GM18868 (cell line): Measurements from ENCODE around the gene SPATA32.

ENCODE experiments used
- ATAC-seq: cut with Tn5 transposase; IDR thresholded peaks from one replicate; pipeline ENCODE4 v1.9.1; 2021; ENCODE audit warnings: mild to moderate bottlenecking, moderate library complexity; ENCODE audit not compliant: unreplicated experiment

The SPATA32 gene

GRCh38 chr17:45247429-45248131, 14.3 kb downstream of the SPATA32 start:
- ATAC-seq: peak; percentile 87

DNA sequence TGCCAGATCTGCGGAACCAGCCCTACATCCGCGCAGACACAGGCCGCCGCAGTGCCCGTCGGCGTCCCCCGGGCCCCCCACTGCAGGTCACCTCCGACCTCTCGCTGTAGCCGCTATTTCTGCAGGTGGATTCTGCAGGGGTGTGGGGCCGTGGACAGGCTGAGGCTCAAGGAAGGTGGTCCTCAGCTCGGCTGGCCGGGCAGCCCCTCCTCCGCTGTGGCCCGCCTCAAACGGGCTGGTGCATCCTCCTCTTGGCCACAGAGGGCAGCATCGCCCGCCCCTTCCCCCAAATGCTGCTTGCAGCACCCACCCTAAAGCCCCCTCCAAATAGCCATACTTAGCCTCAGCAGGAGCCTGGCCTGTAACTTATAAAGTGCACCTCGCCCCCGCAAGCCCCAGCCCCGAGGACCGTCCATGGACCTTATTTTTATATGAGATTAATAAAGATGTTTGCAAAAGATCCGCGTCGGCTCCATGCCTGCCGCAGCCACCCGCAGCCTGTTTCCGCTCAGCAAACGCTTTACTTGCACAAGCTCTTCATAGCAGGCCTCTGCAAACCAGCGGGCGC, 14.9 kb downstream of the SPATA32 start:
- no peak for ATAC-seq

GRCh38 chr17:45246338-45246737, 15.6 kb downstream of the SPATA32 start:
- ATAC-seq: no peak

DNA sequence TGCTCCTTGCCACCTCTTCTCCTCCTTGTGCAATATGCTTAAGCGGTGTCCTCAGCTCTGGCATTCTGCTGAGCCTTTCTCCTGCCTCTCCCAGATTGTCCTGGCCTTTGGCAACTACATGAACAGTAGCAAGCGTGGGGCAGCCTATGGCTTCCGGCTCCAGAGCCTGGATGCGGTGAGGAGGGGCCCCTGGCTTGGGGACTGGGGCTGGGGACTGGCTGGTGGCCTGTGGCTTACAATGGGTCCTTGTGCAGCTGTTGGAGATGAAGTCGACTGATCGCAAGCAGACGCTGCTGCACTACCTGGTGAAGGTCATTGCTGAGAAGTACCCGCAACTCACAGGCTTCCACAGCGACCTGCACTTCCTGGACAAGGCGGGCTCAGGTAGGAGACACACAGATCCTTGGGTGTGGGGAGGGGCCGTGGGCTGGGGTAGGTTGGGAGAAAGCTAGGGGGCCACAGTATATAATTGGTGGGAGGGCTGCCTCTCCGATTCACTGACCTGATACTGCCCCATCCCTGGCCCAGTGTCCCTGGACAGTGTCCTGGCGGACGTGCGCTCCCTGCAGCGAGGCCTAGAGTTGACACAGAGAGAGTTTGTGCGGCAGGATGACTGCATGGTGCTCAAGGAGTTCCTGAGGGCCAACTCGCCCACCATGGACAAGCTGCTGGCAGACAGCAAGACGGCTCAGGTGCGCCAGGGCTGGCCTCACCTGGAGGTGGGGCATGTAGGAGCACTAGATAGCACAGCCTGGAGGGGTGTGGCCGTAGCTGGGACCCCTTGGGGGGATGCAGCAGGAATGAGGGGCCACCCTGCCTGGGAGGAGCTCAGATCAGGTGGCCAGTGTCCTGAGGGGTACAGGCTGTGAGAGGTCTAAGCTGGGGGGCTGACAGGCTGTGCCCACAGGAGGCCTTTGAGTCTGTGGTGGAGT, 16.9 kb downstream of the SPATA32 start:
- no peak for ATAC-seq

DNA sequence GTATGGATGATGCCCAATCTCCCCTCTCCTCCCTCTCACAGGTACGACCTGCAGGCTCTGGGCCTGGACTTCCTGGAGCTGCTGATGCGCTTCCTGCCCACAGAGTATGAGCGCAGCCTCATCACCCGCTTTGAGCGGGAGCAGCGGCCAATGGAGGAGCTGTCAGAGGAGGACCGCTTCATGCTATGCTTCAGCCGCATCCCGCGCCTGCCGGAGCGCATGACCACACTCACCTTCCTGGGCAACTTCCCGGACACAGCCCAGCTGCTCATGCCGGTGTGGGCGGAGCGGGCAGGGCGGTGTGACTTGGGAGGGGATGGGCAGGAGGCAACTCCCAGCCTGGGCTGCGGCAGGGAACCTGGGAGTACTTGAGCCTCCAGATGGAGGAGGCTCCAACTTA, 18.1 kb downstream of the SPATA32 start:
- no peak for ATAC-seq

- ATAC-seq: no peak
These were observed 19.9 kb downstream of the SPATA32 start for GRCh38 chr17:45242029-45242414.

DNA sequence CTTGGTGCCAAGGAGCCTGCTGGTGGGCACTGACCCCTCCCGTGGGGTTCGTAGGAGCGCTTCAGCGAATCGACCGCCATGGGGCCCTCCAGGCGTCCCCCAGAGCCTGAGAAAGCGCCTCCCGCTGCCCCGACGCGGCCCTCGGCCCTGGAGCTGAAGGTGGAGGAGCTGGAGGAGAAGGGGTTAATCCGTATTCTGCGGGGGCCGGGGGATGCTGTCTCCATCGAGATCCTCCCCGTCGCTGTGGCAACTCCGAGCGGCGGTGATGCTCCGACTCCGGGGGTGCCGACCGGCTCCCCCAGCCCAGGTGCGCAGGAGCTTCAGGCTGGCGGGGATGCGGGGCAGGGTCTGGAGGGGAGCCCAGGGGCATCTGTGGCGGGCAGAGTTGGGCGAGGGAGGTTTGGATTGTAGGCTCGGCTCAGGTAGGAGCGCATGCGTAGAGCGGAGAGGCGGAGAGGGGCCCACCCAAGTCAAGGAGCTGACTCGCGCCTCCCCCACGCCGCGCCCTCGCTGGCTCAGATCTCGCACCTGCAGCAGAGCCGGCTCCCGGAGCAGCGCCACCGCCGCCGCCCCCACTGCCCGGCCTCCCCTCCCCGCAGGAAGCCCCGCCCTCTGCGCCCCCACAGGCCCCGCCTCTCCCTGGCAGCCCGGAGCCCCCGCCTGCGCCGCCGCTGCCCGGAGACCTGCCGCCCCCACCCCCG, 20.4 kb downstream of the SPATA32 start:
- ATAC-seq: no peak

GRCh38 chr17:45240905-45241327, 21.0 kb downstream of the SPATA32 start:
- no peak for ATAC-seq

DNA sequence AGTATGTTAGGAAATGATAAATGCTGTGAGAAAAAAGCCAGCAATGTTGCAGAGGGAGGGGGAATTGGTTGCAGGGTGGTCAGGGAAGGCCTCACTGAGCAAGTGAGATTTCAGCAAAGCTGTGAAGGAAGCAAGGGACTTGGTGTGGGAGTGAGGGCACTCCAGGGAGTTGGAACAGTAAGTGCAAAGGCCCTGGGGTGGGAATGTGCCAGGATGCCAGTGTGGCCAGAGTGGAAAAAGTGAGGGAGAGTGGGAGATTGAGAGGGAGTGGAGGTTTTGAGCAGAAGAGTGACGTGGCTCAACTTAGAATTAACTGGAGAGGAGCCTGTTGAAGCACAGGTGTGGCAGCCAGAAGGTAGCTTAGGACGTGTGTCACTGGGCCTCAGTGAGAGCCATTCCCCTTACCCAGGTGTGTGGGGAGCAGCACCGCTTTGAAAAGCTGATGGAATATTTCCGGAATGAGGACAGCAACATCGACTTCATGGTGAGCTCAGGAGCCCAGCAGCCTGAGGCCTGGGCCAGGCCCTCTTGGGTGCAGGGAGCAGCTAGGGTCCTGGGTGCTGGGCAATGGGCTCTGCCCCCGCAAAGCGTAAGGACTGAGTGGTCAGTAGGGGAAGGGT, 23.6 kb downstream of the SPATA32 start:
- no peak for ATAC-seq

DNA sequence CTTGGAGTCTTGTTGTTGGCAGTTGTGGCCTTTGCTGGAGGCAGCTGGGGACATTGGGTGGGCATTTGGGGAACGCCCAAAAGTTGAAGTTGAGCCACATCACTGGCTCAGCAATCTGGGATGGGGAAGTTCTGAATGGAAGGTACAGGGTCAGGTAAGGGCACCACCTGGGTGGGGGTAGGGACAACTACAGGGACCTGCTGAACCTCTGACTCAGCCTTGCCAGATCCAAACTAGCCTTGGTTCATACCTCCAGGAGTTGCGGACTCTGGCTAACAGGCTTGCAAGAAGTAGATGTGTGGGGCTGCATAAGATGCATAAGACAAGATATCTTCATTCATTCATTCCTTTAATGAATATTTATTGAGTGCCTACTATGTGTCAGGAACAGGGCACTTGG, 24.2 kb downstream of the SPATA32 start:
- no peak for ATAC-seq

DNA sequence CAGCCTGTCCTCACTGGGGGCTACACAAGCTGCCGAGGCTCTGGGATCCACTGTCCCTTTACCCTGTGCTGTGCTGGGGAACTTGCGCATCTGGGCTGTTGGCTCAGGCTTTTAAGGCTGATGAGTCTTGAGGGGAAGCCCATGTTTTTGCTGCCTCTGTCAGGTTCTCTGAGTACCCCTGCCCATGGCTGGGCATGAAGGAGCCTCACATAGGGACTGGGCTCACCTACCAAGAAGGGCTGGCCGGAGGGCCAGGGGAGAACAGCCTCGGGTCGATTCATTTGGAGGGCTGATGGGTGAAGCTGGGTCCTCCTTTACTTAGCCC, 25.6 kb downstream of the SPATA32 start:
- no peak for ATAC-seq

DNA sequence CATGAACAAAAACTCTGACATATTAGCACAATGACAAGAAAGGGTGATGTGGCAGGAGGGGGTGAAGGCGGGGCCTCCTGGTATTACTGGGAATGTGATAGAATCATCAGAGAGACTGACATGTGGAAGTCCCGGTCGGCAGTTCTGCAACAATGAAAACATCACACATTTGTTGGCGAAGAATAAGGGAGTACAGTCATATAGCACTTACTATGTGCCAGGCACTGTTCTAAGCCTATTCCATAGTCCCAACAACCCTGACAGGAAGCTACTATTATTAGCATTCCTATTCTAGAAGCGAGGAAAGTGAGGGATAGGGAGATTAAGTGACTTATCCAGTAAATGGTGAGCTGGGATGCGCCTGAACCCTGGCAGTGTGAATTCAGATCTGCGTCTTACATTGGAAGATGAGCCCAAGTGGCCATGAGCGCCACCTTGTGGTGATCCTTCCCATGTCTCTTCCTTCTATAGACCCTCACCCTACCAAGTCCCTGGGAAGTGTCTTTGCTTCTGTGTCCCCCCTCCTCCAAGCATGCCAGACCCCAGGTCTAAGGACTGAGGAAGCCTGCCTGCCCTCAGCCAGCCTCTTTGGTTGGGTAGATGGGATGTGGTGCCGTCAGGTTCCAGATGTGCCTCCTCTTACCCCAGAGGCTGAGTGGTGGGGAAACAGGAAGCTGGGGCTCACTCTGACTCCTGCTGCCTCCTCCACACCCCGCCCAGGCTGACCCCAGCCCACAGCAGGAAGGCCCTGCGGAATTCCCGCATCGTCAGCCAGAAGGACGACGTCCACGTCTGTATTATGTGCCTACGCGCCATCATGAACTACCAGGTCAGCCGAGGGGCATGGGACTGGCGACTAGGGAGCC, 26.2 kb downstream of the SPATA32 start:
- no peak for ATAC-seq

- ATAC-seq: no peak
These were observed 27.1 kb downstream of the SPATA32 start for GRCh38 chr17:45234641-45235415.

DNA sequence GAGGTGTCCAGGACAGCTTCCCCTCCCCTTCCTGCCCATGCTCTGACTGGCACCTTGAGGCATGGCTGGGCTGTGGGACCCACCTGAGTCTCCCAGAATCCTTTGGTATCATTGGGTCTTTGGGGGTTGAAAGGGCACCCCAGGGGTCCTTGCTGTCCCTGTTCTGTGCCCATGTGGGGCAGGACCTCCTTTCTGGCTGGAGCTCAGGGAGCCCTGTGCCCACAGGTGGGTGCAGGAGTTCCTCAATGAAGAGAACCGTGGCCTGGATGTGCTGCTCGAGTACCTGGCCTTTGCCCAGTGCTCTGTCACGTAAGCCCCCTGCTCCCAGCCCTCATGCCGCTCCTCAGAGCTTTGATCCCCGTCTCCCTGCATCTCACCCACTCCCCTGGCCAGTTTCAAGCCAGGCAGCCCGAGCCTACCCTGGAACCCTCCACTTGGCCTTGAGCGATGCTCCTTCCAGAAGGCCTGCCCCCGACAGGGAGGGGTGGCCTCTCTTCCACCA, 28.4 kb downstream of the SPATA32 start:
- ATAC-seq: no peak

DNA sequence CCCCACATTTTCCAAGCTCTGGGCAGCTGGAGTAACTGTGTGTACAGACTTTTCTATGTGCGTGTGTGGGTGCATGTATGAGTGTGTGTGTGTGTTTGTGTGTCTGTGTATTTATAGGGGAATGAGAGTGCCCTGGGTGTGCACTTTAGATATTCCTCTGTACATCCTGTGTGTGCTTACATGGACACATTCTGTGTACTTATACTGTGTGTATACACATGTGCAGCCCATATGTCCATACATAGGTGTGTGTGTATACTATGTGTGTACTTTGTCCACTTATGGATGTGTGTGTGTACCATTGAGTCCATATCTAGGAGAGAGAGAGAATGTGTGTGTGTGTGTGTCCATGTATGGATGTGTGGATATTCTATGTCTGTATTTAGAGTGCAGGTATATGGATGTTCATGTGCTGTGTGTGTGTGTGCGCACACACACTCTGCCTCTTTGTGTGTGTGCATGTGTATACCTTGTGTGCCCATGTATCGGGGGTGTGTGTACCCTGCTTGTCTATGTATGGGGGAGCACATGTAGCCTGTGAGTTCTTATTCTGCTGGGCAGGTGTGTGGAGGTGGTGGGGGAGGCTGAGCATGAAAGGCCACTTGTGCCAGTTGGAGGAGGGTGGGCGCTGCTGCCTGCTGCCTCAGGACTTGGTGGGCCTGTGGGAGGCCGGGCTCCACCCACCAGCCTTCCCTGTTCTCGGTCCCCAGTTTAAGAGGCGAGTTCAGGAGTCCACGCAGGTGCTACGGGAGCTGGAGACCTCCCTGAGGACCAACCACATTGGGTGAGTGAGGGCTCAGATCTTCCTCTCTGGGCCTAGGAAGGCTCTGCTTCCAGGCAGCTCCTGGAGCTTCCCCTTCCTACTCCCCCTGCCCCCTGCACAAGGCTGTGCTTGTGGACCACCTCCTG, 29.1 kb downstream of the SPATA32 start:
- no peak for ATAC-seq

- no peak for ATAC-seq
These were observed 30.3 kb downstream of the SPATA32 start for GRCh38 chr17:45231481-45232116.

DNA sequence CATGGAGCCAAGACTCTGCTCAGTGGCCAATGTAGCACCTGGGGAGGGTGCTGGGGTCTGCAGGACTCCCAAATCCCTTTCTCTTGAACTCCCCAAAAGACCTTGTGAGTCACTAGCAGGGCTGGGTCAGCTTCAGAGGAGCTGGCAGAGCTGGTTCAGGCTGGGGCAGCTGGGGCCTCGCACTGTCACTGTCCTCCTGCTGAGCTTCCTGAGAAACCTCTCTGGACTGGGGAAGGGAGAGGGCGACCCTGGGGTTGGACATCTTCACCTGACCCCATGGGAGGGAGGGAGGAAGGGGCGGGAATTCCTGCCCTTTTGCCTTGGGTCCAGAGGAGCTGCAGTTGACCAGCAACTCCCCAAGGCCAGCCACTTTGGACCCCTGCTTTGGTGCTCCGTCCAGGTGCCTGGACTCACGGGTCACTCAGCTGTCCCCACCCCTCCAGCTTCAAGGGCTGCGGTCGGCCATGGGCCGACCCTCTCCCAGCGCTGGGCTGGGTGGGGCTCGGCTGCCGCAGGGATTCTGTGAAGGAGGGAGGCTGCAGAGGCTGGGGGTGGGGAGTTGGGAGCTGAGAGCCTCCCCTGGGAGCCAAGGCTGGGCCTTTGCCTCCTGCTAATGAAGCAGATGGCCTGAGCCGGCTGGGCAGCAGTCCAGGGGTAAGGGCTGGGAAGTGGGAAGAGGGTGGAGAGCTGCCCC, 31.0 kb downstream of the SPATA32 start:
- ATAC-seq: no peak
